ENCODE data around the gene MORC2.

The MORC2 gene

GRCh38 chr22:30920407-30920806 lies 48.2 kb downstream of the MORC2 start:
- peak; percentile 82 for DNase-seq (ENCODE audit: low spot score)

- DNase-seq (ENCODE audit: low spot score) = no peak
These were observed 48.6 kb downstream of the MORC2 start for GRCh38 chr22:30919973-30920372.

GRCh38 chr22:30918761-30919160 lies 49.8 kb downstream of the MORC2 start:
- no peak for DNase-seq (ENCODE audit: low spot score)

- DNase-seq (ENCODE audit: low spot score) = no peak
These were observed 58.2 kb downstream of the MORC2 start for GRCh38 chr22:30910358-30910757.

GRCh38 chr22:30909306-30909705 lies 59.3 kb downstream of the MORC2 start:
- DNase-seq (ENCODE audit: low spot score) = no peak

- no peak for DNase-seq (ENCODE audit: low spot score)
These were observed 60.5 kb downstream of the MORC2 start for GRCh38 chr22:30908051-30908461.

GRCh38 chr22:30906946-30907345 lies 61.6 kb downstream of the MORC2 start:
- DNase-seq (ENCODE audit: low spot score) = no peak

GRCh38 chr22:30906411-30906810 lies 62.2 kb downstream of the MORC2 start:
- no peak for DNase-seq (ENCODE audit: low spot score)

- DNase-seq (ENCODE audit: low spot score) = no peak
These were observed 62.8 kb downstream of the MORC2 start for GRCh38 chr22:30905696-30906341.

GRCh38 chr22:30903876-30904460 lies 64.6 kb downstream of the MORC2 start:
- DNase-seq (ENCODE audit: low spot score) = no peak

- DNase-seq (ENCODE audit: low spot score) = no peak
These were observed 65.8 kb downstream of the MORC2 start for GRCh38 chr22:30902496-30903357.

- DNase-seq (ENCODE audit: low spot score) = no peak
These were observed 74.2 kb downstream of the MORC2 start for GRCh38 chr22:30894371-30894740.

- DNase-seq (ENCODE audit: low spot score) = no peak
These were observed 74.9 kb downstream of the MORC2 start for GRCh38 chr22:30893434-30894370.

GRCh38 chr22:30892731-30893221 lies 75.8 kb downstream of the MORC2 start:
- no peak for DNase-seq (ENCODE audit: low spot score)

GRCh38 chr22:30892286-30892685 lies 76.3 kb downstream of the MORC2 start:
- DNase-seq (ENCODE audit: low spot score) = no peak

GRCh38 chr22:30891781-30892180 lies 76.8 kb downstream of the MORC2 start:
- no peak for DNase-seq (ENCODE audit: low spot score)

- DNase-seq (ENCODE audit: low spot score) = no peak
These were observed 77.2 kb downstream of the MORC2 start for GRCh38 chr22:30891443-30891755.

- DNase-seq (ENCODE audit: low spot score) = peak; percentile 65
These were observed 77.7 kb downstream of the MORC2 start for GRCh38 chr22:30890686-30891442.

- DNase-seq (ENCODE audit: low spot score) = no peak
These were observed 78.5 kb downstream of the MORC2 start for GRCh38 chr22:30889996-30890480.

- no peak for DNase-seq (ENCODE audit: low spot score)
These were observed 79.1 kb downstream of the MORC2 start for GRCh38 chr22:30889268-30889995.

Data from hematopoietic multipotent progenitor cell treated with erythropoietin and hydrocortisone succinate and interleukin-3 and kit ligand, for 15 days (in vitro differentiated cells).